OCI-LY1 (cell line): ENCODE measurements around the gene NLRP12.

Experiments used
- H2AFZ ChIP-seq: fragments of 200-600 bp; sonication (generic), shearing (Covaris generic); 2 replicates; pipeline ENCODE4 v1.6.0; 2014; ENCODE audit warnings: antibody characterized with exemption, mild to moderate bottlenecking, low read length
- H3F3A ChIP-seq: fragments of 200-600 bp; sonication (generic), shearing (Covaris generic); 2 replicates; pipeline ENCODE4 v1.6.0; 2014; ENCODE audit warnings: mild to moderate bottlenecking, antibody characterized with exemption, low read length, moderate library complexity; ENCODE audit not compliant: insufficient read depth
- H3K27ac ChIP-seq: fragments of 200-600 bp; sonication (generic); 2 replicates; pipeline ENCODE4 v1.5.1; 2014; ENCODE audit warnings: low read length, mixed run types, mild to moderate bottlenecking, low read depth; ENCODE audit not compliant: poor library complexity, severe bottlenecking
- H3K27me3 ChIP-seq: fragments of 200-600 bp; sonication (generic); 2 replicates; pipeline ENCODE4 v1.6.0; 2014; ENCODE audit warnings: antibody characterized with exemption, mild to moderate bottlenecking, low read length, moderate library complexity; ENCODE audit not compliant: insufficient read depth
- H3K36me3 ChIP-seq: fragments of 200-600 bp; sonication (generic); 2 replicates; pipeline ENCODE4 v1.6.1; 2014; ENCODE audit warnings: mild to moderate bottlenecking, antibody characterized with exemption, low read length, moderate library complexity, mixed read lengths; ENCODE audit not compliant: insufficient read depth
- H3K4me1 ChIP-seq: fragments of 200-600 bp; sonication (generic); 2 replicates; pipeline ENCODE4 v1.5.1; 2014; ENCODE audit warnings: mild to moderate bottlenecking, low read length, moderate library complexity; ENCODE audit not compliant: insufficient read depth, severe bottlenecking
- H3K4me2 ChIP-seq: fragments of 200-600 bp; sonication (generic), shearing (Covaris generic); 2 replicates; pipeline ENCODE4 v1.6.1; 2014; ENCODE audit warnings: low read length
- H3K4me3 ChIP-seq: fragments of 200-600 bp; sonication (generic); 2 replicates; pipeline ENCODE4 v1.5.1; 2014; ENCODE audit warnings: low read length, low read depth, mild to moderate bottlenecking, mixed read lengths; ENCODE audit not compliant: poor library complexity, severe bottlenecking
- H3K79me2 ChIP-seq: fragments of 200-600 bp; shearing (Covaris generic); 2 replicates; pipeline ENCODE4 v1.6.1; 2016; ENCODE audit warnings: mixed run types, low read length, mixed read lengths; ENCODE audit not compliant: insufficient read depth
- H3K9ac ChIP-seq: fragments of 200-600 bp; sonication (generic), shearing (Covaris generic); 2 replicates; pipeline ENCODE4 v1.6.1; 2014; ENCODE audit warnings: mild to moderate bottlenecking, low read length, mixed read lengths
- H3K9me2 ChIP-seq: fragments of 200-600 bp; sonication (generic), shearing (Covaris generic); 2 replicates; pipeline ENCODE4 v1.6.1; 2014; ENCODE audit warnings: low read depth, mild to moderate bottlenecking, low read length, mixed read lengths
- H3K9me3 ChIP-seq: fragments of 200-600 bp; shearing (Covaris generic); 2 replicates; pipeline ENCODE4 v1.6.1; 2014; ENCODE audit warnings: low read length, mixed read lengths
- H4K20me1 ChIP-seq: fragments of 200-600 bp; sonication (generic), shearing (Covaris generic); 2 replicates; pipeline ENCODE4 v1.6.0; 2016; ENCODE audit warnings: mild to moderate bottlenecking, low read length; ENCODE audit not compliant: insufficient read depth
- EZH2 ChIP-seq: fragments of 200-600 bp; sonication (generic), shearing (Covaris generic); IDR thresholded peaks from 2 replicates; pipeline ENCODE4 v1.8.0; 2017; ENCODE audit warnings: borderline replicate concordance, mixed run types, mild to moderate bottlenecking, antibody characterized with exemption, low read length, moderate library complexity, mixed read lengths
- TF ChIP-seq, protein P1 (sequence below): fragments of 200-600 bp; sonication (generic), shearing (Covaris generic); IDR thresholded peaks from 2 replicates; pipeline ENCODE4 v1.5.1; 2017; ENCODE audit warnings: mild to moderate bottlenecking, antibody characterized with exemption, low read length, moderate library complexity, mixed read lengths

NLRP12 gene

DNA sequence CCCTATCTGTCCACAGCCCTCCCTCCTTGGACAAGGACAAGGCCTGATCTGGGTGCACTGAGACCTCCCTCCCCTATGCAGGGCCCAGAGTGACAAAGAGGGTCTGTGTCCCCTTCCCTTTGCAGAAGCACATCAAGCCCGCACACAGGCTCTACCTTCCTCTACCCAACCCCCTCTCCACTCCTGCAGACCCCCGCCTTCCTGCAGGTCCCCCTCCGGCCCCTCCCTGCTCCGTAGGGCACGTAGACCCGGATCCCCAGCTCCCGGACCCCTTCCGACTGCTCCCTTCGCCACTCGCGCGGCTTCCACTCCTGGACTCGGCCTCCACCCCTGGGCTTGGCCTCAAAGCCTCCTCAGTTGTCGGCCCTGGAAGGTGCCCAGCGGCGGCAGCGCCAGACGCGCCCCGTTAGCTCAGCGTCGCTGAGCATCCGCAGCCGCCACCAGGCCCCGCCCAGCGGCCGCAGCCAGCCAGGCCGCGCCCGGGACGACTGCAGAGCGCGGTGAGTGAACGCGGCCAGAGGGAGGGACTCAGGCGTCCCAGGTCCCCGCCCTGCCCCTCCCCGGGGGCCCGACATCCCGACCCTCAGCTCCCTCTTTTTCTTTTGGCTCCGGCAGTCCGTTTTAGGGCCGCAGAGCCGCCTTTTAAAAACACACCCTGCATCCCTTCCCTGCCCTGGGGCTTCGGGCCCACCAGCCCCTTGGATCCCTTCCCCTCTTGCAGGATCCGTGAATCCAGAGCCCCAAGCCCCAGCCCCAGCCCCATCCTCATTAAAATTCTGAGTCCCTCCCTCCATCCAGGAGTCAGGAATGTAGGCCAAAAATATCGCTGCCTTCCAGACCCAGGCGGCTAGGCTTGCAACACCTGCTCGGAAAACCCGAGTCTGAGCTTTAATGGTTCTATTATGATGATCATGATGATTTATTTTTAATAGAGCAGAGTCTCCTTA lies 42.1 kb upstream of the NLRP12 start:
- H3F3A ChIP-seq = no peaks in the 10 kb centered on the region
- no peak overlapping the region for H2AFZ ChIP-seq
- H3K79me2 ChIP-seq = no peaks in the 10 kb centered on the region
- H4K20me1 ChIP-seq = no peaks in the 10 kb centered on the region
- no peak overlapping the region for H3K4me3 ChIP-seq
- TF ChIP-seq, protein P1, sequence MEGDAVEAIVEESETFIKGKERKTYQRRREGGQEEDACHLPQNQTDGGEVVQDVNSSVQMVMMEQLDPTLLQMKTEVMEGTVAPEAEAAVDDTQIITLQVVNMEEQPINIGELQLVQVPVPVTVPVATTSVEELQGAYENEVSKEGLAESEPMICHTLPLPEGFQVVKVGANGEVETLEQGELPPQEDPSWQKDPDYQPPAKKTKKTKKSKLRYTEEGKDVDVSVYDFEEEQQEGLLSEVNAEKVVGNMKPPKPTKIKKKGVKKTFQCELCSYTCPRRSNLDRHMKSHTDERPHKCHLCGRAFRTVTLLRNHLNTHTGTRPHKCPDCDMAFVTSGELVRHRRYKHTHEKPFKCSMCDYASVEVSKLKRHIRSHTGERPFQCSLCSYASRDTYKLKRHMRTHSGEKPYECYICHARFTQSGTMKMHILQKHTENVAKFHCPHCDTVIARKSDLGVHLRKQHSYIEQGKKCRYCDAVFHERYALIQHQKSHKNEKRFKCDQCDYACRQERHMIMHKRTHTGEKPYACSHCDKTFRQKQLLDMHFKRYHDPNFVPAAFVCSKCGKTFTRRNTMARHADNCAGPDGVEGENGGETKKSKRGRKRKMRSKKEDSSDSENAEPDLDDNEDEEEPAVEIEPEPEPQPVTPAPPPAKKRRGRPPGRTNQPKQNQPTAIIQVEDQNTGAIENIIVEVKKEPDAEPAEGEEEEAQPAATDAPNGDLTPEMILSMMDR = no peak
- TF ChIP-seq EZH2 = no peak
- H3K9ac ChIP-seq = no peak overlapping the region
- no peak overlapping the region for H3K27ac ChIP-seq
- H3K36me3 ChIP-seq = no peaks in the 10 kb centered on the region
- H3K9me2 ChIP-seq = no peaks in the 10 kb centered on the region
- no peaks in the 10 kb centered on the region for H3K4me1 ChIP-seq
- H3K27me3 ChIP-seq = no peaks in the 10 kb centered on the region
- no peak overlapping the region for H3K4me2 ChIP-seq
- H3K9me3 ChIP-seq = no peaks in the 10 kb centered on the region

DNA sequence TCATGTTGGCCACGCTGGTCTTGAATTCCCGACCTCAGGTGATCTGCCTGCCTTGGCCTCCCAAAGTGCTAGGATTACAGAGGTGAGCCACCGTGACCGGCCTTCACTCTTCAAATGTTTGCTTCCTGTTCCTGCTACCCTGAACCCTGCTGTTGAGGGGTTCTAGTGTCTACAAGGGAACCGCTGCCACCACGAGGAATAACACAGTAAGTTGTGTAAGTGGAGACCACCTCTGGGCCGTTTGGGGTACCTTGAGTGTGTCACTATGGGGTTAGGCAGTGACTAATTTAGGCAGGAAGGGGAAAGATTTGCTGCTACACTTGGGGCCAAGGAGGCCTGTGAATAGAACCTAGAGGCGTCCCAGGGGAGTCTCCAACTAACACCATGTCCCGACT lies 41.4 kb upstream of the NLRP12 start:
- TF ChIP-seq, protein P1 = no peak
- TF ChIP-seq EZH2 = no peak
- no peaks in the 10 kb centered on the region for H3K36me3 ChIP-seq
- no peaks in the 10 kb centered on the region for H3K9me2 ChIP-seq
- no peak overlapping the region for H3K9ac ChIP-seq
- no peaks in the 10 kb centered on the region for H3K79me2 ChIP-seq
- no peak overlapping the region for H3K4me2 ChIP-seq
- H3F3A ChIP-seq = no peaks in the 10 kb centered on the region
- H3K9me3 ChIP-seq = no peaks in the 10 kb centered on the region
- no peaks in the 10 kb centered on the region for H3K4me1 ChIP-seq
- H3K27ac ChIP-seq = no peak overlapping the region
- H2AFZ ChIP-seq = no peak overlapping the region
- H4K20me1 ChIP-seq = no peaks in the 10 kb centered on the region
- no peak overlapping the region for H3K4me3 ChIP-seq
- H3K27me3 ChIP-seq = no peaks in the 10 kb centered on the region

DNA sequence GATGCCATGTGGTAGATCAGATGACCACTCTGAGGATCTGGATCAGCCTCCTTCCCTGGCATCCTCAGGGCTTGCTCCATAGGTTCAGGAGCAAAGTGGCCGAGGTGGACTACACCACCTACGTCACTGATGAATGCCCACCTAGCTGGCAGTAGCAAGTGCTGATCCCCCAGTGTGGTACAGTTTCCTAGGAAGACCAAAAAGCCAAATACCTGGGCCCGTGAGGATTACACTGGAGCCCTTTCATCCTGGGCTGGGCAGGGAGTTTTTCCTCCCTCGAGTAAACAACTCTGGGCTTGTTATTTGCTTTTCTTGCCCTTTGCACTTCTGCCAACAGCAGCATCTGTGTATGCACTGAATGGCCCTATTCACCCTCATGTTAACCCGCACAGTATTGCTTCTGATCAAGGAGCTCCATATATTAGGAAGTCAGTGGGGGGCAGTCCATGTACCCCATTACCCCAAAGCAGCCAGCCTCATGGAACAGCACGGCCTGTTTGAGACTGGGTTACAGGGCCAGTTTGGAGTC lies 40.3 kb upstream of the NLRP12 start:
- Histone ChIP-seq H3K9me3 (no peaks in the 10 kb centered on the region), H3K4me1 (no peaks in the 10 kb centered on the region), H4K20me1 (no peaks in the 10 kb centered on the region), H3K36me3 (no peaks in the 10 kb centered on the region), H3K4me3 (no peak overlapping the region), H3F3A (no peaks in the 10 kb centered on the region), H3K27ac (no peak overlapping the region), H3K9me2 (no peaks in the 10 kb centered on the region), H2AFZ (no peak overlapping the region), H3K79me2 (no peaks in the 10 kb centered on the region), H3K27me3 (no peaks in the 10 kb centered on the region), H3K4me2 (no peak overlapping the region), H3K9ac (no peak overlapping the region)
- TF ChIP-seq, protein P1 = no peak
- no peak for TF ChIP-seq EZH2
